ENCODE results near the gene CSNK2A3. TPM values are rescaled to one million over a fixed set of nuclear protein-coding genes. Genes with fewer than 3 reads are reported as not detected.

CSNK2A3 gene
- total and polyA plus RNA-seq, 9 of the 15 experiments (the other 6 are each of a cell fraction or from before 2014, with no cell fraction given), result 0.33 to 6.1 (median 1.8) TPM

GRCh38 chr11:11363674-11364073 lies 10.6 kb upstream of the CSNK2A3 start (continued):
- TF ChIP-seq MTF1 (CRISPR knock-in tag; IDR thresholded peaks at IDR 0.05; ENCODE audit: borderline replicate concordance), result no peak

GRCh38 chr11:11359611-11360010 lies 6.6 kb upstream of the CSNK2A3 start:
- 0 out of 5 replicates have a peak, but pooled peaks cover 0 to 5% of the 10 kb centered on the region in 2 experiments for H3K27me3 ChIP-seq (ENCODE audit: control insufficient read depth in 2 of 2, insufficient read depth in 2 of 2, low read length in 2 of 2)
- POLR2A ChIA-PET, result no interaction called here
- no peaks in the 10 kb centered on the region for H3K9me1 ChIP-seq (ENCODE audit: control insufficient read depth, insufficient read depth, low read length)
- H3K36me3 ChIP-seq (ENCODE audit: control insufficient read depth, insufficient read depth, low read length), result no peaks in the 10 kb centered on the region
- CTCF ChIA-PET (ENCODE audit: low intra/inter-chr PET ratio), result no interaction called here
- intact Hi-C loops (cut with micrococcal nuclease) (no loop called here), in situ Hi-C loops (cut with MboI) (no loop called here)
- H3K79me2 ChIP-seq (ENCODE audit: control insufficient read depth, insufficient read depth, low read length), result no peaks in the 10 kb centered on the region
- no peaks in the 10 kb centered on the region for H3K9me3 ChIP-seq (replicated peaks; ENCODE audit: control insufficient read depth, insufficient read depth, low read depth, low read length)
- no peaks in the 10 kb centered on the region for H4K20me1 ChIP-seq (replicated peaks; ENCODE audit: control insufficient read depth, insufficient read depth, low read length)
- no peak overlapping the region for H2AFZ ChIP-seq (ENCODE audit: low read depth, low read length)
- no peak overlapping the region for H3K4me2 ChIP-seq (ENCODE audit: insufficient read depth, low read length)
- DNase-seq (ENCODE audit: extremely low read depth in 1 of 4, low spot score in 3 of 4) (no peak), FAIRE-seq (no peak), ATAC-seq (no peak)
- no peak overlapping the region for H3K9ac ChIP-seq (ENCODE audit: insufficient read depth in 1 of 2, low read depth in 2 of 2, low read length in 2 of 2)
- no peak overlapping the region for H3K4me3 ChIP-seq
- no peak overlapping the region for H3K27ac ChIP-seq (ENCODE audit: extremely low read depth, low read depth, low read length)
- no peak for TF ChIP-seq ATF1 (CRISPR knock-in tag; IDR thresholded peaks at IDR 0.05)
- no peak for TF ChIP-seq ATF1 (tag; IDR thresholded peaks at IDR 0.05)
- no peak for TF ChIP-seq SMARCA5 (IDR thresholded peaks at IDR 0.05)
- 1% methylated on average over 3 of the region's 3 CpGs for WGBS (ENCODE audit: insufficient coverage, low coverage, missing lambda C conversion rate)
- no TSS peak for BruUV-seq (replicated peaks)
- H3K4me1 ChIP-seq (replicated peaks in 1 of 2; ENCODE audit: control insufficient read depth in 2 of 2, insufficient read depth in 2 of 2, low read length in 2 of 2), result no peaks in the 10 kb centered on the region

- no peak for ATAC-seq
- no peaks in the 10 kb centered on the region for H3K9me1 ChIP-seq (ENCODE audit: control insufficient read depth, insufficient read depth, low read length)
- in situ Hi-C loops (cut with MboI) (no loop called here), intact Hi-C loops (cut with micrococcal nuclease) (no loop called here)
- H4K20me1 ChIP-seq (replicated peaks; ENCODE audit: control insufficient read depth, insufficient read depth, low read length), result no peaks in the 10 kb centered on the region
- CTCF ChIA-PET (ENCODE audit: low intra/inter-chr PET ratio), result no interaction called here
- no peak overlapping the region for H2AFZ ChIP-seq (ENCODE audit: low read depth, low read length)
- H3K4me1 ChIP-seq (replicated peaks in 1 of 2; ENCODE audit: control insufficient read depth in 2 of 2, insufficient read depth in 2 of 2, low read length in 2 of 2), result no peaks in the 10 kb centered on the region
- no peak for DNase-seq (ENCODE audit: extremely low read depth in 1 of 4, low spot score in 3 of 4)
- POLR2A ChIA-PET, result no interaction called here
- no peak overlapping the region for H3K9ac ChIP-seq (ENCODE audit: insufficient read depth in 1 of 2, low read depth in 2 of 2, low read length in 2 of 2)
- no peak for FAIRE-seq
- no peaks in the 10 kb centered on the region for H3K79me2 ChIP-seq (ENCODE audit: control insufficient read depth, insufficient read depth, low read length)
- WGBS (ENCODE audit: insufficient coverage, low coverage, missing lambda C conversion rate), result 0% methylated on average over 9 of the region's 9 CpGs
- no peaks in the 10 kb centered on the region for H3K36me3 ChIP-seq (ENCODE audit: control insufficient read depth, insufficient read depth, low read length)
- H3K4me3 ChIP-seq, result no peak overlapping the region
- BruUV-seq (replicated peaks), result no TSS peak
- peaks cover 0 to 5% of the 10 kb centered on the region in 2 experiments; a peak in 1 of 5 replicates for H3K27me3 ChIP-seq (ENCODE audit: control insufficient read depth in 2 of 2, insufficient read depth in 2 of 2, low read length in 2 of 2)
- H3K9me3 ChIP-seq (replicated peaks; ENCODE audit: control insufficient read depth, insufficient read depth, low read depth, low read length), result no peaks in the 10 kb centered on the region
- no peak overlapping the region for H3K4me2 ChIP-seq (ENCODE audit: insufficient read depth, low read length)
- H3K27ac ChIP-seq (ENCODE audit: extremely low read depth, low read depth, low read length), result no peak overlapping the region
- TF ChIP-seq ATF4 (CRISPR knock-in tag; IDR thresholded peaks at IDR 0.05) (no peak), IFI16 (CRISPR knock-in tag; IDR thresholded peaks at IDR 0.05) (no peak), UBTF (IDR thresholded peaks at IDR 0.05; ENCODE audit: borderline replicate concordance in 1 of 2, low read depth in 2 of 2, low read length in 2 of 2) (no peak), NKRF (IDR thresholded peaks at IDR 0.05; ENCODE audit: borderline replicate concordance) (no peak), ZNF764 (CRISPR knock-in tag; IDR thresholded peaks at IDR 0.05; ENCODE audit: low read depth) (no peak)
Measured at GRCh38 chr11:11356842-11357241, 3.8 kb upstream of the CSNK2A3 start.

All from K562 (cell line).